HG03280 (cell line): ENCODE results near the gene MSL3B.

ENCODE experiments used
- ATAC-seq: cut with Tn5 transposase; IDR thresholded peaks from one replicate; pipeline ENCODE4 v1.9.1; 2021; ENCODE audit warnings: mild to moderate bottlenecking, moderate library complexity; ENCODE audit not compliant: unreplicated experiment

MSL3B gene

GRCh38 chr2:233818639-233819621 is 49.3 kb downstream of the MSL3B start:
- no peak for ATAC-seq

- no peak for ATAC-seq
Measured at GRCh38 chr2:233817995-233818638, 50.1 kb downstream of the MSL3B start.

GRCh38 chr2:233817361-233817911 is 50.8 kb downstream of the MSL3B start:
- ATAC-seq: no peak

DNA sequence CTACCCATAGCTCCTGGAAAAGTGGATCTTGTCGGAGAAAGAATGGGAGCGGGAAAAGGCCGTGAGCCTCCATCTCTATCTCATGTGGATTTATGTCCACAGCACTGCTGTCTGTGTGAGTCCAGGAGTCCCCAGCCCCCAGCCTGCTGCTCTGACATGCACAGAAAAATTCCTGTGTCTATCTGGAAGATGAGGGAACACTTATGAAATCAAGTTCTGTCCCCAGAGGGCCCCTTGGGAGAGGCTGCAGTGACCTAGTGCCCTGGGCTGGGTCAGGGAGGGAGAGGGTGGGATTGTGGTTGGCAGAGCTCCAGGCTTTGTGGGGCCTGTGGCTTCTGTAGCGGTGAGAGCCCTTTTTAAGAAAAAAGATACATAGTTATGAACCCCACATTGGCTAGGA is 51.4 kb downstream of the MSL3B start:
- no peak for ATAC-seq

- no peak for ATAC-seq
Measured at GRCh38 chr2:233816334-233816733, 51.9 kb downstream of the MSL3B start.

DNA sequence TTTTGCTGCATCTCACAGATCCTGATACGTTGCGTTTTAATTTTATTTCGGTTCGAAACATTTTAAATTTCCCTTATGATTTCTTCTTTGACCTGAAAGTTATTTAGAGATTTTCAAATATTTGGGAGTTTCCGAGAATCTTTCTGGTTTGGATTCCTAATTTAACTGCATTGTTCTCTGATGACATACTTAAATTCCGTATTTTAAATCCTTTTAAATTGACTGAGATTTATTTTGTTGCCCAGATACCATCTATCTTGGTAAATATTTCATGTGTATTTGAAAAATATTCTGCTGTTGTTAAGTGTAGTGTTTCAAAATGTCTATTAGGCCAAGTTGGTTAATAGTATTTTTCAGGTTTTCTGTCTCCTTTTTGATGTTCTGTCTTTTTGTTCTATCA is 52.3 kb downstream of the MSL3B start:
- ATAC-seq: no peak
